ENCODE data around the gene UST. TPM values are rescaled to one million over a fixed set of nuclear protein-coding genes. Genes with fewer than 3 reads are reported as not detected.
"Not testable (repeated sequence)": the region's sequence is repeated elsewhere in the genome, so short reads cannot be mapped to it uniquely, and the experiment has no call there.

The UST gene
- total RNA-seq, 4 donors from 2014 or later: 16.7 to 19.5 (median 18.1) TPM

DNA sequence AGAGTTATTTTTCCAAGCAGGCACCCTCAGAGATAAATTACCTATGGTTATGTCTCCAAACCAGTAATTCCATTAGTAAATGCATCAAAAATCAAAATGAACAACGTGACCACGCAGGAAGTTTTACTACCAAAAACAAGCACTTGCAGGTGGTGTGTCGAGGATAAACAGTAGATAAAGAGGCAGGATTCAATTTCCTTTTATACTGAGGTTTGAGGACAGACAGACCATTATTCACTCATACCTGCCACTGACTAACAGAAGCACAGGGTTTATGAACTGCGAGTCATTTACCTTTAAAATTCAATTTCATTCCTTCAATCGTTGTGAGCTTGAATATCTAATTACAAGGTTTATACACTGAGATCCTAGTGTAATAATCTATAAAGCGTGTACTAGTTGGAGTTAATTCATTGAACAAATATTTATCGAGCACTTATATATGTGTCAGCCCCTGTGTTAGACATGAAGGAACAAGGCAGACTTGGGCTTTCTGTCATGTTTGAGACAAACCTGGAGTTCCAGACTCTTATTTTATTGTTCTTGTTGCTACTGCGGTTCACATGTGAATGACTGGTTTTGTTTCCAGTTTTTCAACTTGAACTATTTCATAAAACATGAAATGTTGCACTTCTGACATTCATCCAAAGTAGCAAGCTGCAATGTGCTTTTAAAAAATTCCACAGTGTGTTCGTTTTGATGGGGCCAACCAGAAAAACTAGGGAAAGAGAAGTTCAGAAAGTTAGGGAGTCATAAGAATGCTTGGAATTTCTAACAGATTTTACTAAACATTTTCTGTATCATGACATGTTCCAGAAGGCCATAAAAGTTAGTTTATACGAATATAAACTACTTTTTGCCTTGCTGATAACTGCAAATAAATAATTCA, 205.6 kb downstream of the UST start:
- TF ChIP-seq EP300 (IDR thresholded peaks at IDR 0.05) (no peak), POLR2A (IDR thresholded peaks at IDR 0.05) (no peak), POLR2AphosphoS5 (IDR thresholded peaks at IDR 0.05) (no peak), CTCF (IDR thresholded peaks at IDR 0.05) (no peak)
- Histone ChIP-seq H3K27me3 (no peaks in the 10 kb centered on the region), H3K4me1 (peaks cover 13% of the 10 kb centered on the region), H3K9me3 (no peaks in the 10 kb centered on the region), H3K27ac (no peak overlapping the region), H3K4me3 (no peak overlapping the region), H3K36me3 (peaks cover 8% of the 10 kb centered on the region)
- 44% methylated on average over 10 of the region's 10 CpGs for WGBS
- DNase-seq (ENCODE audit: low spot score in 2 of 2): no peak

DNA sequence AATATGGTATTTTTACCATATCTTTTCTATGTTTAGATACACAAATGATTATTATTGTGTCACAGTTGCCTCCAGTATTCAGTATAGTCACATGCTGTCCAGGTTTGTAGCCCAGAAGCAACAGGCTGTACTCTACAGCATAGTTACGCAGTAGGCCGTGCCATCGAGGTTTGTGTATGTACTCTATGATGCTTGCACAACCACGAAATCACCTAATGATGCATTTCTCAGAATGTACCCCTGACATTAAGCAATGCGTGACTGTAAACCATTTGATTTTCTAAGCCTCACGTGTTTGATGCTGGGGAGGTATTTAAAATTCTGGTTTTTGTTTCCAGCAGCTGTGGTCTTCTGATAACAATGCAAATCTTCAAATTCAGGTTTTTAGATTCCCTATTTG, 207.6 kb downstream of the UST start:
- H3K4me3 ChIP-seq: no peak overlapping the region
- peaks cover 5% of the 10 kb centered on the region for H3K4me1 ChIP-seq
- H3K27me3 ChIP-seq: no peaks in the 10 kb centered on the region
- DNase-seq (ENCODE audit: low spot score in 2 of 2): no peak
- peaks cover 8% of the 10 kb centered on the region for H3K36me3 ChIP-seq
- TF ChIP-seq POLR2AphosphoS5 (IDR thresholded peaks at IDR 0.05) (no peak), CTCF (IDR thresholded peaks at IDR 0.05) (no peak), EP300 (IDR thresholded peaks at IDR 0.05) (no peak), POLR2A (IDR thresholded peaks at IDR 0.05) (no peak)
- WGBS: 94% methylated on average over 6 of the region's 6 CpGs
- no peaks in the 10 kb centered on the region for H3K9me3 ChIP-seq
- no peak overlapping the region for H3K27ac ChIP-seq

DNA sequence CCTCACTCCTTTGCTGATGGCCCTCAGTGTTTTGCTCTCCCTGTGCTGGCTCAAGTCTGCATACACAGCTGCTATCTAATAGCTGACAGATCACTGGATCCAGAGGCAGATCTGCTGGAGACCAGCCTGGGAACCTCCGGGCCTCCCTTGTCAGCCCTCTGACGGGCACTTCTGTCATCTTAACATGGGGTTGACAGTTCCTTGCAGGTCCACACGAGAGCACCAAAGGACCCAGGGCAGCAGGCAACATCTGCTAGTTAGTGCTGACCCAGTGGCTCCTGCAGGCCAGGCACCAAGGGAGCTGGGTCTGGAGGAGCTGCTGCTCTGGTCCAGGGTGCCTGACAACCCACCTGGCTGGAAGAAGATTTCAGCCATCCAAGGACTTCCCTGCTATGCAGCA, 208.1 kb downstream of the UST start:
- Histone ChIP-seq H3K4me3 (no peak overlapping the region), H3K36me3 (peaks cover 8% of the 10 kb centered on the region), H3K9me3 (no peaks in the 10 kb centered on the region), H3K4me1 (peaks cover 5% of the 10 kb centered on the region), H3K27ac (no peak overlapping the region), H3K27me3 (no peaks in the 10 kb centered on the region)
- DNase-seq (ENCODE audit: low spot score in 2 of 2): no peak
- TF ChIP-seq EP300 (IDR thresholded peaks at IDR 0.05): no peak
- TF ChIP-seq CTCF (IDR thresholded peaks at IDR 0.05): no peak
- TF ChIP-seq POLR2A (IDR thresholded peaks at IDR 0.05): no peak
- no peak for TF ChIP-seq POLR2AphosphoS5 (IDR thresholded peaks at IDR 0.05)
- WGBS: 63% methylated on average over 3 of the region's 3 CpGs

- Histone ChIP-seq H3K27me3 (no peaks in the 10 kb centered on the region), H3K27ac (no peak overlapping the region), H3K4me3 (no peak overlapping the region), H3K4me1 (peaks cover 5% of the 10 kb centered on the region), H3K36me3 (peaks cover 8% of the 10 kb centered on the region), H3K9me3 (no peaks in the 10 kb centered on the region)
- WGBS: 97% methylated on average over 3 of the region's 3 CpGs
- DNase-seq (ENCODE audit: low spot score in 2 of 2): no peak
- TF ChIP-seq POLR2AphosphoS5 (IDR thresholded peaks at IDR 0.05) (no peak), CTCF (IDR thresholded peaks at IDR 0.05) (no peak), POLR2A (IDR thresholded peaks at IDR 0.05) (no peak), EP300 (IDR thresholded peaks at IDR 0.05) (no peak)
These were observed 208.6 kb downstream of the UST start for GRCh38 chr6:148955441-148955840.

DNA sequence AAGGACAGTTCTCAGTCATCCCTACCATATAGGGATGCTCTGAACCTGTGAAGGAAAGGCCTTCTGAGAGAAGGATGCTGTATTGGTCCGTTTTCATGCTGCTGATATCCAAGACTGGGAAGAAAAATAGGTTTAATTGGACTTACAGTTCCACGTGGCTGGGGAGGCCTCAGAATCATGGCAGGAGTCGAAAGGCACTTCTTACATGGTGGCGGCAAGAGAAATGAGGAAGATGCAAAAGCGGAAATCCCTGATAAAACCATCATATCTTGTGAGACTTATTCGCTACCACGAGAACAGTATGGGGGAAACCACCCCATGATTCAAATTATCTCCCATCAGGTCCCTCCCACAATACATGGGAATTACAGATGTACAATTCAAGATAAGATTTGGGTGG, 209.3 kb downstream of the UST start:
- not testable (repeated sequence) for H3K4me3 ChIP-seq; H3K36me3 ChIP-seq; H3K27me3 ChIP-seq; H3K27ac ChIP-seq; H3K9me3 ChIP-seq; H3K4me1 ChIP-seq; DNase-seq (ENCODE audit: low spot score in 2 of 2)
- WGBS: 90% methylated on average over 7 of the region's 7 CpGs
